Measurements from ENCODE around the gene GPR156.

Gene GPR156

GRCh38 chr3:120119846-120120510 is 165.0 kb downstream of the GPR156 start:
- DNase-seq (ENCODE audit: low spot score): no peak

All from HuH-7.5 (cell line).